Fibroblast of villous mesenchyme (primary cell): ENCODE measurements around the gene GSDMA. TPM values are rescaled to one million over a fixed set of nuclear protein-coding genes. Genes with fewer than 3 reads are reported as not detected.
"Not testable (repeated sequence)": the region's sequence is repeated elsewhere in the genome, so short reads cannot be mapped to it uniquely, and the experiment has no call there.

Source experiments
- DNase-seq: peaks from one replicate; pipeline ENCODE4 v3.0.0-alpha.2; 2010; ENCODE audit warnings: low read depth
- H3K4me3 ChIP-seq: 2 replicates; pipeline ENCODE4 v1.5.1; 2011; ENCODE audit warnings: low read depth, mild to moderate bottlenecking, low read length
- total RNA-seq: library from RNA; depleted of rRNA; stranded (reverse); fragments of >200 nt; gene quantifications from 2 replicates; pipeline ENCODE4 v1.2.3, GENCODE V29; 2012
- TF ChIP-seq, protein P1 (sequence below): IDR thresholded peaks from 2 replicates; pipeline ENCODE4 v1.5.1; 2012; ENCODE audit warnings: low read depth, mild to moderate bottlenecking, low read length; ENCODE audit not compliant: insufficient read depth

Gene GSDMA
- total RNA-seq, 1 donor: under 0.01 TPM

DNA sequence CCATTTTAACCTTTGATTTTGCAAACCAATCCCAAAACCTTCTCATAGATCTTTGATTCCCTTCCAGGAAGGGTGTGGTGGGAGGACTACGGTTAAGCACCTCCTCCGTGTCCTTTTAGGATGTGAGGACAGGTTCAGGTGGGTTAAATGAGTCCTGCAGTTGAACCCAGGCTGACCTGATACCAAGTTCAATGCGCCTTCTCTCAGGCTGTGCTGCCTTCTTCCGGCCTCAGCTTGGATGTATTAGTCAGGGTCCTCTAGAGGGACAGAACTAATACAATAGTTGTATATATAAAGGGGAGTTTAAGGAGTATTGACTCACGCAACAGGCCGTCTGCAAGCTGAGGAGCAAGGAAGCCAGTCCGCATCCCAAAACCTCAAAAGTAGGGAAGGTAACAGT lies 41.9 kb downstream of the GSDMA start:
- TF ChIP-seq, protein P1, sequence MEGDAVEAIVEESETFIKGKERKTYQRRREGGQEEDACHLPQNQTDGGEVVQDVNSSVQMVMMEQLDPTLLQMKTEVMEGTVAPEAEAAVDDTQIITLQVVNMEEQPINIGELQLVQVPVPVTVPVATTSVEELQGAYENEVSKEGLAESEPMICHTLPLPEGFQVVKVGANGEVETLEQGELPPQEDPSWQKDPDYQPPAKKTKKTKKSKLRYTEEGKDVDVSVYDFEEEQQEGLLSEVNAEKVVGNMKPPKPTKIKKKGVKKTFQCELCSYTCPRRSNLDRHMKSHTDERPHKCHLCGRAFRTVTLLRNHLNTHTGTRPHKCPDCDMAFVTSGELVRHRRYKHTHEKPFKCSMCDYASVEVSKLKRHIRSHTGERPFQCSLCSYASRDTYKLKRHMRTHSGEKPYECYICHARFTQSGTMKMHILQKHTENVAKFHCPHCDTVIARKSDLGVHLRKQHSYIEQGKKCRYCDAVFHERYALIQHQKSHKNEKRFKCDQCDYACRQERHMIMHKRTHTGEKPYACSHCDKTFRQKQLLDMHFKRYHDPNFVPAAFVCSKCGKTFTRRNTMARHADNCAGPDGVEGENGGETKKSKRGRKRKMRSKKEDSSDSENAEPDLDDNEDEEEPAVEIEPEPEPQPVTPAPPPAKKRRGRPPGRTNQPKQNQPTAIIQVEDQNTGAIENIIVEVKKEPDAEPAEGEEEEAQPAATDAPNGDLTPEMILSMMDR: no peak
- no peak for DNase-seq
- no peak overlapping the region for H3K4me3 ChIP-seq

DNA sequence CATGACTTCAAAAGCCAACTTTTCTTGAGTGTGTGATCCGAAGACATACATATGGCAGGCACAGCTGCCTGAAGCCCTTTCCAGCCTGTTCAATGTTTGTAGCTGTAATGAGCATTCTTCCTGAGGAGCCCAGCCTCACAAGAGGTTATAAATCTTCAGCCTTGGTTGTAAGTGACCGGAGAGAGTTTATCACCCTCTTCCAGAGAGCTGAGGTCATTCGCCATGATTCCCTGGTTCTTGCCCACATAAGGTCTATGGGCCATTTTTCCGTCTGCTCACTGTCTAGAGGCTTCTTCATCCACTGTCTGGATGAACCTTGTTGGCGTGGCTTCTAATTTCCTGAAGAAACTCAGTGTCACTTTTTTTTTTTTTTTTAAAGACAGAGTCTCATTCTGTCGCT lies 42.7 kb downstream of the GSDMA start:
- no peak for DNase-seq
- TF ChIP-seq, protein P1: no peak
- H3K4me3 ChIP-seq: no peak overlapping the region

DNA sequence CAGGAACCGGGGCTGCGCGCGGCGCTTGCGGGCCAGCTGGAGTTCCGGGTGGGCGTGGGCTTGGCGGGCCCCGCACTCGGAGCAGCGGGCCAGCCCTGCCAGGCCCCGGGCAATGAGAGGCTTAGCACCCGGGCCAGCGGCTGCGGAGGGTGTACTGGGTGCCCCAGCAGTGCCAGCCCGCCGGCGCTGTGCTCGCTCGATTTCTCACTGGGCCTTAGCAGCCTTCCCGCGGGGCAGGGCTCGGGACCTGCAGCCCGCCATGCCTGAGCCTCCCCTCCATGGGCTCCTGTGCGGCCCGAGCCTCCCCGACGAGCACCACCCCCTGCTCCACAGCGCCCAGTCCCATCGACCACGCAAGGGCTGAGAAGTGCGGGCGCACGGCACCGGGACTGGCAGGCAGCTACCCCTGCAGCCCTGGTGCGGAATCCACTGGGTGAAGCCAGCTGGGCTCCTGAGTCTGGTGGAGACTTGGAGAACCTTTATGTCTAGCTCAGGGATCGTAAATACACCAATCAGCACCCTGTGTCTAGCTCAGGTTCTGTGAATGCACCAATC lies 48.2 kb downstream of the GSDMA start:
- not testable (repeated sequence) for DNase-seq, H3K4me3 ChIP-seq

DNA sequence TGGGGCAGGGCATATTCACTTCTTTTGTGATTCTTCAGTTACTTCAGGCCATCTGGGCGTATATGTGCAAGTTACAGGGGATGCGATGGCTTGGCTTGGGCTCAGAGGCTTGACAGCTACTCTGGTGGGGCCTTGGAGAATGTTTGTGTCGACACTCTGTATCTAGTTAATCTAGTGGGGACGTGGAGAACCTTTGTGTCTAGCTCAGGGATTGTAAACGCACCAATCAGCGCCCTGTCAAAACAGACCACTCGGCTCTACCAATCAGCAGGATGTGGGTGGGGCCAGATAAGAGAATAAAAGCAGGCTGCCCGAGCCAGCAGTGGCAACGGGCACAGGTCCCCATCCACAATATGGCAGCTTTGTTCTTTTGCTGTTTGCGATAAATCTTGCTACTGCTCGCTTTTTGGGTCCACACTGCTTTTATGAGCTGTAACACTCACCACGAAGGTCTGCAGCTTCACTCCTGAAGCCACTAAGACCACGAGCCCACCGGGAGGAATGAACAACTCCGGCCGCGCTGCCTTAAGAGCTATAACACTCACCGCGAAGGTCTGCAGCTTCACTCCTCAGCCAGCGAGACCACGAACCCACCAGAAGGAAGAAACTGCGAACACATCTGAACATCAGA lies 49.3 kb downstream of the GSDMA start:
- not testable (repeated sequence) for H3K4me3 ChIP-seq, DNase-seq

DNA sequence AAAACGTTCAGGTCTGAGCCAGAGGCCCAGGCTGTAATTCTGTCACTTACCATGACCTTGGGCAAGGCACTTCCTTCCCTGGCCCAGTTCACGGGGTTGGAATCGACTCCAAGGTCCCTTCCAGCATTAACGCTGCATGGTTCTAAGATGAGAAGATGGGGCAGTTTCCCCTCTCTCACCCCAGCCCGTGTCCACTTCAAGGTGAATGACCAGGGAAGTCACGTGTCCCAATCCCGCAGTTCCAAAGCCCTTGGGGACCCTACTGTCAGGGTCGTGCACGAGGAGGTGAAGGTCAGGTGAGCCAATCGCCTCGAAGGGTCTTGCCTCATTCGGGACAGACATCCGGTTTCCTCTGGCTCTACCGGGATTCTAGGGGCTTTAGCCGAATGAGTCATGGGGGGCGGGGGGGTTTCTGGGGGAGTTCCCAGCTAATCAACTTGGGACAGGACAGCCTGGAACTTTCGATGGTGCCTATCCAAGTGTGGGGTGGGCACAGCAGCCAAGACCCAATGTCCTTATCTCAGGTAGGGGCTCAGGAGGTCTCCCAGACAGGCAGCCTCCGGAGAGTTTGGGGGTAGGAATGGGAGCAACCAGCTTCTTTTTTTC lies 51.7 kb downstream of the GSDMA start:
- peak; percentile 70 for DNase-seq
- TF ChIP-seq, protein P1: no peak
- H3K4me3 ChIP-seq: no peak overlapping the region

DNA sequence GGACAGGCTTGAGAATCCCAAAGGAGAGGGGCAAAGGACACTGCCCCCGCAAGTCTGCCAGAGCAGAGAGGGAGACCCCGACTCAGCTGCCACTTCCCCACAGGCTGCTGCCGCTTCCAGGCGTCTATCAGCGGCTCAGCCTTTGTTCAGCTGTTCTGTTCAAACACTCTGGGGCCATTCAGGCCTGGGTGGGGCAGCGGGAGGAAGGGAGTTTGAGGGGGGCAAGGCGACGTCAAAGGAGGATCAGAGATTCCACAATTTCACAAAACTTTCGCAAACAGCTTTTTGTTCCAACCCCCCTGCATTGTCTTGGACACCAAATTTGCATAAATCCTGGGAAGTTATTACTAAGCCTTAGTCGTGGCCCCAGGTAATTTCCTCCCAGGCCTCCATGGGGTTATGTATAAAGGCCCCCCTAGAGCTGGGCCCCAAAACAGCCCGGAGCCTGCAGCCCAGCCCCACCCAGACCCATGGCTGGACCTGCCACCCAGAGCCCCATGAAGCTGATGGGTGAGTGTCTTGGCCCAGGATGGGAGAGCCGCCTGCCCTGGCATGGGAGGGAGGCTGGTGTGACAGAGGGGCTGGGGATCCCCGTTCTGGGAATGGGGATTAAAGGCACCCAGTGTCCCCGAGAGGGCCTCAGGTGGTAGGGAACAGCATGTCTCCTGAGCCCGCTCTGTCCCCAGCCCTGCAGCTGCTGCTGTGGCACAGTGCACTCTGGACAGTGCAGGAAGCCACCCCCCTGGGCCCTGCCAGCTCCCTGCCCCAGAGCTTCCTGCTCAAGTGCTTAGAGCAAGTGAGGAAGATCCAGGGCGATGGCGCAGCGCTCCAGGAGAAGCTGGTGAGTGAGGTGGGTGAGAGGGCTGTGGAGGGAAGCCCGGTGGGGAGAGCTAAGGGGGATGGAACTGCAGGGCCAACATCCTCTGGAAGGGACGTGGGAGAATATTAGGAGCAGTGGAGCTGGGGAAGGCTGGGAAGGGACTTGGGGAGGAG lies 52.5 kb downstream of the GSDMA start, which contains the start of gene CSF3:
Gene CSF3 (plus strand): TSS at position 436 of the 993 bp plus-strand sequence. CDS start 35 bp downstream, at position 471.
- H3K4me3 ChIP-seq: no peak within 1 kb of the TSS
- TF ChIP-seq, protein P1: no peak
- peak; percentile 27 for DNase-seq

DNA sequence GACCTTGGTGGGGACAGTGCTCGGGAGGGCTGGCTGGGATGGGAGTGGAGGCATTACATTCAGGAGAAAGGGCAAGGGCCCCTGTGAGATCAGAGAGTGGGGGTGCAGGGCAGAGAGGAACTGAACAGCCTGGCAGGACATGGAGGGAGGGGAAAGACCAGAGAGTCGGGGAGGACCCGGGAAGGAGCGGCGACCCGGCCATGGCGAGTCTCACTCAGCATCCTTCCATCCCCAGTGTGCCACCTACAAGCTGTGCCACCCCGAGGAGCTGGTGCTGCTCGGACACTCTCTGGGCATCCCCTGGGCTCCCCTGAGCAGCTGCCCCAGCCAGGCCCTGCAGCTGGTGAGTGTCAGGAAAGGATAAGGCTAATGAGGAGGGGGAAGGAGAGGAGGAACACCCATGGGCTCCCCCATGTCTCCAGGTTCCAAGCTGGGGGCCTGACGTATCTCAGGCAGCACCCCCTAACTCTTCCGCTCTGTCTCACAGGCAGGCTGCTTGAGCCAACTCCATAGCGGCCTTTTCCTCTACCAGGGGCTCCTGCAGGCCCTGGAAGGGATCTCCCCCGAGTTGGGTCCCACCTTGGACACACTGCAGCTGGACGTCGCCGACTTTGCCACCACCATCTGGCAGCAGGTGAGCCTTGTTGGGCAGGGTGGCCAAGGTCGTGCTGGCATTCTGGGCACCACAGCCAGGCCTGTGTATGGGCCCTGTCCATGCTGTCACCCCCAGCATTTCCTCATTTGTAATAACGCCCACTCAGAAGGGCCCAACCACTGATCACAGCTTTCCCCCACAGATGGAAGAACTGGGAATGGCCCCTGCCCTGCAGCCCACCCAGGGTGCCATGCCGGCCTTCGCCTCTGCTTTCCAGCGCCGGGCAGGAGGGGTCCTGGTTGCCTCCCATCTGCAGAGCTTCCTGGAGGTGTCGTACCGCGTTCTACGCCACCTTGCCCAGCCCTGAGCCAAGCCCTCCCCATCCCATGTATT lies 53.5 kb downstream of the GSDMA start:
- H3K4me3 ChIP-seq: no peak overlapping the region
- TF ChIP-seq, protein P1: no peak
- no peak for DNase-seq
